Measurements from ENCODE around the gene FBXO15.

- TF ChIP-seq CTCF (IDR thresholded peaks at IDR 0.05; ENCODE audit: insufficient read depth, low read depth, low read length): no peak
- TF ChIP-seq EZH2 (IDR thresholded peaks at IDR 0.05; ENCODE audit: insufficient read depth, low read length): no peak
These were observed 25.8 kb upstream of the FBXO15 start for GRCh38 chr18:74173434-74173750.

All from astrocyte (in vitro differentiated cells and primary cell).